ENCODE measurements around the gene DYRK2. TPM values are rescaled to one million over a fixed set of nuclear protein-coding genes. Genes with fewer than 3 reads are reported as not detected.

Gene DYRK2
- total and polyA plus RNA-seq, 10 of the 15 experiments (the other 5 are each of a cell fraction or from before 2014, with no cell fraction given), result 3.1 to 35.9 (median 12.2) TPM

- TF ChIP-seq SMARCA5 (IDR thresholded peaks at IDR 0.05) (no peak), SMC3 (IDR thresholded peaks at IDR 0.05; ENCODE audit: borderline replicate concordance, low read length) (no peak), IRF3 (IDR thresholded peaks at IDR 0.05) (no peak), BMI1 (IDR thresholded peaks at IDR 0.05; ENCODE audit: borderline replicate concordance) (no peak), NR2F1 (conservative IDR thresholded peaks at IDR 0.05) (no peak)
Observed at GRCh38 chr12:67701121-67701520, 52.6 kb downstream of the DYRK2 start (continued).

- in situ Hi-C loops (cut with MboI) (no loop called here), intact Hi-C loops (cut with micrococcal nuclease; ENCODE audit: unreplicated experiment) (no loop called here)
- RAD21 ChIA-PET (ENCODE audit: unreplicated experiment), result no interaction called here
- 95% methylated on average over 1 of the region's 1 CpG for WGBS (ENCODE audit: insufficient coverage, insufficient replicate concordance, low lambda C conversion rate, missing lambda C conversion rate)
- no peak for FAIRE-seq
- Histone ChIP-seq H3K4me2 (ENCODE audit: control insufficient read depth, insufficient read depth) (no peak overlapping the region), H3K27ac (ENCODE audit: control insufficient read depth, insufficient read depth) (no peak overlapping the region), H3K9me3 (replicated peaks; ENCODE audit: control insufficient read depth, insufficient read depth, low read length) (no peaks in the 10 kb centered on the region; the same call in 2 of the 3 replicates), H3K4me1 (ENCODE audit: control insufficient read depth, insufficient read depth, low read length) (peaks cover 26% of the 10 kb centered on the region), H2AFZ (ENCODE audit: control insufficient read depth, low read depth, low read length) (no peak overlapping the region), H3K36me3 (ENCODE audit: control insufficient read depth in 2 of 2, insufficient read depth in 2 of 2, low read length in 1 of 2) (no peaks in the 10 kb centered on the region), H3K9ac (ENCODE audit: control insufficient read depth, insufficient read depth, low read length) (no peak overlapping the region), H3K79me2 (ENCODE audit: control insufficient read depth, insufficient read depth, low read length) (no peaks in the 10 kb centered on the region), H3K27me3 (replicated peaks in 1 of 2; ENCODE audit: control insufficient read depth in 2 of 2, insufficient read depth in 2 of 2, low read length in 1 of 2) (peaks cover 0 to 2% of the 10 kb centered on the region in 2 experiments; a peak in 1 of 4 replicates), H4K20me1 (ENCODE audit: control insufficient read depth, insufficient read depth) (no peaks in the 10 kb centered on the region), H3K4me3 (no peak overlapping the region)
- TF ChIP-seq BHLHE40 (IDR thresholded peaks at IDR 0.05; ENCODE audit: borderline replicate concordance in 1 of 2, low read depth in 2 of 2, low read length in 1 of 2) (no peak), PAX5 (IDR thresholded peaks at IDR 0.05; ENCODE audit: borderline replicate concordance, low read depth, low read length) (no peak), IRF3 (IDR thresholded peaks at IDR 0.05) (no peak), EP300 (IDR thresholded peaks at IDR 0.05; ENCODE audit: borderline replicate concordance in 1 of 2, control insufficient read depth in 1 of 2, low read depth in 2 of 2, low read length in 2 of 2) (no peak), KDM1A (IDR thresholded peaks at IDR 0.05; ENCODE audit: borderline replicate concordance) (no peak), RAD51 (IDR thresholded peaks at IDR 0.05) (no peak), TARDBP (IDR thresholded peaks at IDR 0.05; ENCODE audit: borderline replicate concordance) (no peak), SUZ12 (IDR thresholded peaks at IDR 0.05; ENCODE audit: unreplicated experiment) (no peak), NFIC (IDR thresholded peaks at IDR 0.05; ENCODE audit: low read depth, low read length) (no peak), ELK1 (IDR thresholded peaks at IDR 0.05; ENCODE audit: low read depth, low read length) (no peak), CEBPB (IDR thresholded peaks at IDR 0.05; ENCODE audit: borderline replicate concordance in 1 of 2, low read depth in 2 of 2, low read length in 2 of 2) (no peak), SIX5 (IDR thresholded peaks at IDR 0.05; ENCODE audit: low read depth, low read length, severe bottlenecking) (no peak)
- SMC1A ChIA-PET (ENCODE audit: uncharacterized antibody, unreplicated experiment), result interaction anchor here (0.6 to 0.9 kb wide), 2 partner anchors 14 to 1195 kb away, joined by 3 read pairs; no protein-coding TSS in a partner anchor
- POLR2A ChIA-PET, result no interaction called here
- ATAC-seq, result no peak
- no TSS peak for BruUV-seq (replicated peaks)
- CTCF ChIA-PET, result no interaction called here
- no peak for DNase-seq (ENCODE audit: low read depth, low spot score)
Observed at GRCh38 chr12:67702136-67702535, 53.6 kb downstream of the DYRK2 start.
